ENCODE results near the gene RELL1.

RELL1 gene

GRCh38 chr4:37599092-37599790 lies 86.9 kb downstream of the RELL1 start:
- no peak for TF ChIP-seq ZNF274 (IDR thresholded peaks at IDR 0.05; ENCODE audit: low read depth, low read length)
- H3K4me3 ChIP-seq (ENCODE audit: low read length), result no peak overlapping the region

- TF ChIP-seq ZNF274 (IDR thresholded peaks at IDR 0.05; ENCODE audit: low read depth, low read length), result no peak
- no peak overlapping the region for H3K4me3 ChIP-seq (ENCODE audit: low read length)
These were observed 89.1 kb downstream of the RELL1 start for GRCh38 chr4:37597034-37597433.

- no peak overlapping the region for H3K4me3 ChIP-seq (ENCODE audit: low read length)
- no peak for TF ChIP-seq ZNF274 (IDR thresholded peaks at IDR 0.05; ENCODE audit: low read depth, low read length)
These were observed 90.1 kb downstream of the RELL1 start for GRCh38 chr4:37595875-37596680.

- TF ChIP-seq ZNF274 (IDR thresholded peaks at IDR 0.05; ENCODE audit: low read depth, low read length), result no peak
- no peak overlapping the region for H3K4me3 ChIP-seq (ENCODE audit: low read length)
These were observed 92.1 kb downstream of the RELL1 start for GRCh38 chr4:37594099-37594498.

- TF ChIP-seq ZNF274 (IDR thresholded peaks at IDR 0.05; ENCODE audit: low read depth, low read length), result no peak
- no peak overlapping the region for H3K4me3 ChIP-seq (ENCODE audit: low read length)
These were observed 94.8 kb downstream of the RELL1 start for GRCh38 chr4:37591349-37591748.

- H3K4me3 ChIP-seq (ENCODE audit: low read length), result no peak overlapping the region
- no peak for TF ChIP-seq ZNF274 (IDR thresholded peaks at IDR 0.05; ENCODE audit: low read depth, low read length)
These were observed 96.2 kb downstream of the RELL1 start for GRCh38 chr4:37590016-37590415.

- no peak overlapping the region for H3K4me3 ChIP-seq (ENCODE audit: low read length)
These were observed 98.0 kb downstream of the RELL1 start for GRCh38 chr4:37588150-37588549.

GRCh38 chr4:37586194-37586593 lies 100.0 kb downstream of the RELL1 start:
- no peak for TF ChIP-seq ZNF274 (IDR thresholded peaks at IDR 0.05; ENCODE audit: low read depth, low read length)
- no peak overlapping the region for H3K4me3 ChIP-seq (ENCODE audit: low read length)

More at GRCh38 chr4:37588150-37588549, 98.0 kb downstream of the RELL1 start:
- TF ChIP-seq ZNF274 (IDR thresholded peaks at IDR 0.05; ENCODE audit: low read depth, low read length), result no peak

GRCh38 chr4:37584493-37585060 lies 101.6 kb downstream of the RELL1 start:
- no peak overlapping the region for H3K4me3 ChIP-seq (ENCODE audit: low read length)
- TF ChIP-seq ZNF274 (IDR thresholded peaks at IDR 0.05; ENCODE audit: low read depth, low read length), result no peak

GRCh38 chr4:37584071-37584470 lies 102.1 kb downstream of the RELL1 start:
- no peak overlapping the region for H3K4me3 ChIP-seq (ENCODE audit: low read length)
- TF ChIP-seq ZNF274 (IDR thresholded peaks at IDR 0.05; ENCODE audit: low read depth, low read length), result no peak

GRCh38 chr4:37573566-37573965 lies 112.6 kb downstream of the RELL1 start:
- no peak for TF ChIP-seq ZNF274 (IDR thresholded peaks at IDR 0.05; ENCODE audit: low read depth, low read length)

GRCh38 chr4:37568489-37568888 lies 117.7 kb downstream of the RELL1 start:
- no peak overlapping the region for H3K4me3 ChIP-seq (ENCODE audit: low read length)
- no peak for TF ChIP-seq ZNF274 (IDR thresholded peaks at IDR 0.05; ENCODE audit: low read depth, low read length)

More at GRCh38 chr4:37573566-37573965, 112.6 kb downstream of the RELL1 start:
- no peak overlapping the region for H3K4me3 ChIP-seq (ENCODE audit: low read length)

- H3K4me3 ChIP-seq (ENCODE audit: low read length), result no peak overlapping the region
- no peak for TF ChIP-seq ZNF274 (IDR thresholded peaks at IDR 0.05; ENCODE audit: low read depth, low read length)
These were observed 118.3 kb downstream of the RELL1 start for GRCh38 chr4:37567836-37568235.

GRCh38 chr4:37562592-37562991 lies 123.6 kb downstream of the RELL1 start:
- no peak for TF ChIP-seq ZNF274 (IDR thresholded peaks at IDR 0.05; ENCODE audit: low read depth, low read length)
- no peak overlapping the region for H3K4me3 ChIP-seq (ENCODE audit: low read length)

- no peak for TF ChIP-seq ZNF274 (IDR thresholded peaks at IDR 0.05; ENCODE audit: low read depth, low read length)
- no peak overlapping the region for H3K4me3 ChIP-seq (ENCODE audit: low read length)
These were observed 124.4 kb downstream of the RELL1 start for GRCh38 chr4:37561803-37562207.
